Activated T-cell treated with anti-CD3 and anti-CD28 coated beads, Interleukin-2, amount 50 U/mL, for 72 hours (primary cell): Measurements from ENCODE around the gene GNG11. TPM values are rescaled to one million over a fixed set of nuclear protein-coding genes. Genes with fewer than 3 reads are reported as not detected.

ENCODE experiments used
- ATAC-seq, 2 donors: fragments of 150-1000 bp; cut with Tn5 transposase; replicated peaks in 1 of 2; 2 replicates each; pipeline ENCODE4 v1.10.0; 2021; ENCODE audit warnings: moderate library complexity in 2 of 2, mild to moderate bottlenecking in 1 of 2
- DNase-seq, 2 donors: peaks; one replicate each; pipeline ENCODE4 v3.0.0; 2021 to 2022; ENCODE audit warnings: mixed read lengths in 1 of 2
- H3K27ac Mint-ChIP-seq: one replicate; pipeline ENCODE4 v1.8.0; 2022; ENCODE audit warnings: mild to moderate bottlenecking, moderate library complexity, mixed read lengths
- H3K27me3 Mint-ChIP-seq: one replicate; pipeline ENCODE4 v1.8.0; 2022; ENCODE audit warnings: low read depth, mixed read lengths
- H3K36me3 Mint-ChIP-seq, 2 donors: one replicate each; pipeline ENCODE4 v1.8.0; 2022; ENCODE audit warnings: mixed read lengths in 2 of 2, mild to moderate bottlenecking in 1 of 2; ENCODE audit not compliant: insufficient read depth in 2 of 2
- H3K4me1 Mint-ChIP-seq: one replicate; pipeline ENCODE4 v1.8.0; 2022; ENCODE audit warnings: low read depth, mixed read lengths
- H3K4me3 Mint-ChIP-seq, 2 donors: one replicate each; pipeline ENCODE4 v1.8.0; 2022; ENCODE audit warnings: mild to moderate bottlenecking in 2 of 2, mixed read lengths in 2 of 2, moderate library complexity in 2 of 2
- H3K9me3 Mint-ChIP-seq, 2 donors: one replicate each; pipeline ENCODE4 v1.8.0; 2022; ENCODE audit warnings: mixed read lengths in 2 of 2
- total RNA-seq, 2 donors: library from RNA; stranded (reverse); gene quantifications; one replicate each; pipeline ENCODE4 v1.2.3, GENCODE V29; 2022

GNG11 gene
- total RNA-seq, 2 donors from 2014 or later, result not detected

DNA sequence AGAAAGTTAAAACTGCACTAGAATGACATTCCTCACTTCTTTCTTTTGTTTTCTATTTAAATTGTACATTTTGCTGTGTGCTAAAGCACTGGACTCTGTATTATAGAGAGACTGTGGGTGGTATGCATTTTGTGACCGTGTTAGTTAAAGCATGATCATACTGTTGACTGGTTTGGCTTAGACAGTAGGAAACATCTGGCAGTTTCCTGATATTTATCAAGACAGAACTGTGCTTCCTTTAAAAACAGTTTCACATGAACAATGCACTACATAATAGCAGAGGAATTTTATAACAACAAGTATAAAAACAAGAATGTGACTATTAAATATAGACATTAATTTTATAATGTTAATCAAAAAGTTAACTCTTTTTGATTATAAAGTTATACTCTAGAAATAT lies 23.1 kb downstream of the GNG11 start:
- Mint-ChIP-seq H3K9me3 (no peaks in the 10 kb centered on the region), H3K27ac (no peak overlapping the region), H3K27me3 (peaks cover 11% of the 10 kb centered on the region), H3K4me1 (no peaks in the 10 kb centered on the region), H3K36me3 (no peaks in the 10 kb centered on the region), H3K4me3 (no peak overlapping the region)
- DNase-seq (no peak), ATAC-seq (no peak)

DNA sequence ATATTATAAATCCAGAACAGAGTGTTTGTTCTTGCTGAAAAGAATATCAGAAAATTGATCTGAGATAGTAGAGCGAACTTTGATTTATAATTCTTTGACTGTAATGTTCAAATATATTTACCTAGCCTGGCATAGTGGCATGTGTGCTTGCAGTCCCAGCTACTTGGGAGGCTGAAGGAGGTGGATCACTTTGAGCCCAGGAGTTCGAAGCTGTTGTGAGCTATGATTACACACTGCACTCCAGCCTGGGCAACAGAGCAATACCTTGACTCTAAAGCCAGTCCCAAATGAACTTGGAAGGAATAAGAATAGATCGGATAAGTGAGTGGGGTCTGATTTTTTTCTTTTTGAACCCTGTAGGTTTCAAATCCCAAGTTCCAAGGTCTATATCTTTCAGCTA lies 23.5 kb downstream of the GNG11 start:
- H3K4me3 Mint-ChIP-seq, result no peak overlapping the region
- ATAC-seq, result no peak
- no peaks in the 10 kb centered on the region for H3K9me3 Mint-ChIP-seq
- no peaks in the 10 kb centered on the region for H3K36me3 Mint-ChIP-seq
- no peak for DNase-seq
- H3K27me3 Mint-ChIP-seq, result peaks cover 11% of the 10 kb centered on the region
- H3K4me1 Mint-ChIP-seq, result no peaks in the 10 kb centered on the region
- no peak overlapping the region for H3K27ac Mint-ChIP-seq

DNA sequence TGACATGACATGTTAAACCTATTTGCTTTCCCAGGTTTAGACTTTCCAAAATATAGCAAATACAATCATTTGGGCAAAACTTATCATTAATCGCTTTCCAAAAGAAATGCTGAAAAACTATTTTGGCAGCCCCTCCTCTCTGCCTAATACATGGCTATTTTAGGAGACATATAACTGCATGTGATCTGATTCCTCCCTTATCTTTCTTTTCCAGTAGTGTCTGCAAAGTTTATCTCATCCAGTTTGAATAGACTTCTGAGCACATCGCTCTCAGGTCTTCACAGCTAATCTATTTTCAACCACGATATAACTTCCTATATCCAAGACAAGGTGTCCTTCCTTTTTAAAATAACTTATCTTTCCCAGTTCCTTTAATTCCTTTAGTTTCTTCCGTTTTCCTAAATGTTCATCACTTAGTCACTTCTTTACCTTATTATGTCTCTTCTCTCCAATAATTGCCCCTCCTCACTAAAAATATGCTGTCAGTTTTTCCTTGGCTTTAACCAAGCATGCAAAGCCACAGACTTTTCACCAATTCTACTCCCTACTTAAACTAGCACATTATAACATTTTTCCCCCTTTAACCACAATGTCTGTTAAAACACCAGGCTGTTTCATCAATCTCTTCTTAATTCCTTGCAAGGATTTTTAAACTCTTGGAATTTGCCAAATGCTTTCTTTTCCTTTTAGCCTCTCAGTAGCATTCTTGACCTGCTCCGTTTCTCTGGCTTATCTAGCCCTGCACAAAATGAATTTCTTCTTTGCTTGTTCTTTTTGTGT lies 24.4 kb downstream of the GNG11 start:
- Mint-ChIP-seq H3K27me3 (peaks cover 7% of the 10 kb centered on the region), H3K36me3 (no peaks in the 10 kb centered on the region), H3K27ac (no peak overlapping the region), H3K4me1 (no peaks in the 10 kb centered on the region), H3K4me3 (no peak overlapping the region), H3K9me3 (no peaks in the 10 kb centered on the region)
- ATAC-seq (no peak), DNase-seq (no peak)

DNA sequence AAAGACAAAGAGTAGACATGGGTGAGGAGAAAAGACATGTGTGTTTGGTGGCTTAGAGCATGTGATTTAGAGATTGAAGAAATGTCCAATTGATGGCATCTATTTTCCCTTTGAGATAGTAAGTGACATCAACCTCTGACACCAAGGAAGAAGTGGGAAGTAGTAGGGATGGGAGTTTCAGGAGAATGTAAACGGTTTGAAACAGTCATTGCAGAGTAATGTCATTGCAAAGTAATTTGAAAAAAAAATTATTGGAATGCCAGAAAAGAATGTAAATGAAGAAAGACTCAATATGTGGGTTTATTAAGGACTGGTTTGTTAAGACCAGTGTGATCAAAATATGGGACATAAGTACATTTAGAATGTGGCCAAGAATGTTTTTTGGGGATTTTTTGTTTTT lies 26.6 kb downstream of the GNG11 start:
- no peak for ATAC-seq
- Mint-ChIP-seq H3K4me1 (no peaks in the 10 kb centered on the region), H3K9me3 (peaks cover 0 to 2% of the 10 kb centered on the region in 2 donors), H3K27ac (no peak overlapping the region), H3K4me3 (no peak overlapping the region), H3K36me3 (no peaks in the 10 kb centered on the region), H3K27me3 (peaks cover 6% of the 10 kb centered on the region)
- no peak for DNase-seq

DNA sequence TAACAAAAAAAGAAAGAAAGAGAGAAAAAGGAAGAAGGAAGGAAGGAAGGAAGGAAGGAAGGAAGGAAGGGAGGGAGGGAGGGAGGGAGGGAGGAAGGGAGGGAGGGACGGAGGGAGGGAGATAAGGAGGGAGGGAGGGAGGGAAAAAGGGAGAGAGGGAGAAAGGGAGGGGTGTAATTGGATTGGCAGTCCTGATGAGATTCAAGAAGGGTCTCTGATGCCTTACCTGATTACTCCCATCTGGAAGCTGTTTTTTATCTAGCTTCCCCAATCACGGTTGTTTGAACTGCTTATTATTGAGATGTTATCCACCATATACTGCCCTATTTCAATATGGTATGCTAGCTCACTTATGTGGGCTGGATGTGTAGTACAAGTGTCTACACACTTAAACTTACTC lies 27.3 kb downstream of the GNG11 start:
- no peak for DNase-seq
- no peak for ATAC-seq
- Mint-ChIP-seq H3K9me3 (peaks cover 0 to 2% of the 10 kb centered on the region in 2 donors), H3K27ac (no peak overlapping the region), H3K36me3 (no peaks in the 10 kb centered on the region), H3K4me1 (no peaks in the 10 kb centered on the region), H3K27me3 (peaks cover 4% of the 10 kb centered on the region), H3K4me3 (no peak overlapping the region)

DNA sequence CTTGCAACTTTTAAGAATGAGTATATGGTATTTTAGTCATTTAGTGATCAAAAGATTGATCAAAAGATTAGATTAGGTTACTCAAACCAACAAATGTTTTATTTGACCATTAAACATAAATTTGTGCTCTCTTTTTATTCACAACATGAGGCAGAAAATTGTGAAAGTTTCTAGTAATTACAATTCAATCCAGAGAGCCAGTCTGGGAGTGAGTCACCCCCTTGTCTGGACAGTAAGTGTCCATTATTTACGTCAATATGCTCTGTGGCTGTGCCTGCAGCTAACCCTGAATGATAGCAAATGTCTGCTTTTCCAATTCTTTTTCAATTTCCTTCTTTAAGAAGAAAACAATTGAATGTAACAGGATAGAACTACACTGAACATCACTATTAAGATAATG lies 27.9 kb downstream of the GNG11 start:
- Mint-ChIP-seq H3K9me3 (peaks cover 0 to 2% of the 10 kb centered on the region in 2 donors), H3K27me3 (no peaks in the 10 kb centered on the region), H3K27ac (no peak overlapping the region), H3K4me3 (no peak overlapping the region), H3K4me1 (no peaks in the 10 kb centered on the region), H3K36me3 (no peaks in the 10 kb centered on the region)
- ATAC-seq, result no peak
- no peak for DNase-seq

DNA sequence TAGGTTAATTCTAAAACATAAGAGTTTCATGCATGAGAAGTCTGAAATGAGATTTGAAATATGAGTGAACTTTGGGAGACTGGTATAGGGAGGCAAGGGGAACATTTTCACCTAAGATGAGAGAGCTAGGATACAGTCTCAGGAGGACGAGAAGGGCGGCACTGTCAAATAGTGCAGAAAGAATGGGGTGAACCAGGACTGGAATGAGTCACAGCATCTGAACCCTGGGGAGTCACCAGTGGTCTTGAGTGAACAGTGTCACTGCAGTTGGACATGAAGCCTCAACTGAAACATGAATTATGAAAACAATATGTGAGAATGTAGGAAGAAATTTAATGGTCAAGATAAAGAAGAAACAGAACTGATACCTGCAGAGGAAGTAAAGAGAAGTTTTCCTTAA lies 33.8 kb downstream of the GNG11 start:
- ATAC-seq, result no peak
- H3K4me1 Mint-ChIP-seq, result no peaks in the 10 kb centered on the region

DNA sequence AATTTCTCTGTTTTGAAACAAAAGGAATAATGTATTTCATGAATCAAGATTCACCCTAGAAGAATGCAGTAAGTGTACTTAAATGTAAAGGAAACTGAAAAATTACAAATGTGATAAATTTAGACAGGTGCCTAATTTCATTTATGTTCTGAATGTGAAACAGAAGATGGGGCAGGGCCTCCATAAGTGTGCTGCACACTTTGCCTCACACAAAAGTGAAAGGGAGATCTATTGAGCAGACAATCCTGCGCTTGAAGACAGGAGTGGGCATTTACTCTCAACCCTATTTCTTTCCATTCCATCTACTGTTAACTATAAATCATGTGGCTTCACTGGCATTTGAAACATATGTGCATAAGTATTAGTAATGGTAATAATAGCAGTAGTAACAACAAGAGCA lies 36.2 kb downstream of the GNG11 start:
- no peaks in the 10 kb centered on the region for H3K4me1 Mint-ChIP-seq
- no peak overlapping the region for H3K27ac Mint-ChIP-seq
- peaks cover 0 to 2% of the 10 kb centered on the region in 2 donors for H3K9me3 Mint-ChIP-seq
- H3K4me3 Mint-ChIP-seq, result no peak overlapping the region
- H3K27me3 Mint-ChIP-seq, result no peaks in the 10 kb centered on the region
- ATAC-seq (no peak), DNase-seq (no peak)
- H3K36me3 Mint-ChIP-seq, result no peaks in the 10 kb centered on the region

More for the DNA sequence above, 33.8 kb downstream of the GNG11 start:
- Mint-ChIP-seq H3K9me3 (peaks cover 0 to 2% of the 10 kb centered on the region in 2 donors), H3K4me3 (no peak overlapping the region), H3K36me3 (no peaks in the 10 kb centered on the region), H3K27ac (no peak overlapping the region), H3K27me3 (no peaks in the 10 kb centered on the region)
- DNase-seq, result no peak

DNA sequence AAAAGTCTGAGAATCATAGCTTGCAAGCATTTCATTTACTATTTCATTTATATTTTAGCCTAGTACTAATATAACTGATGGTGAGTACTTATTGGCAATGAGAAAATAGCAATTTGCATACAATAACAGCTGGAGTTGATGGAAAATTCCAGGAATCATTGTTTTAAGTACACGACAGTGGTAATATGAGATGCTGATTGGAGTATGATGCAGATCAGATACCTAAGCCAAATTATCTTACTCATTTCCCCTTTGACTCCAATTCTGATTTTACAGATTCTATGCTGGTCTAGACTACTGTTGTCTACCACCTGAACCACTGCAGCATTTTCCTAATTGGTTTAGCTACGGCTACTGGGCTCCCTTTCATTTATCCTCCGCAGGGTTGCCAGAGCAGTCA lies 36.7 kb downstream of the GNG11 start:
- Mint-ChIP-seq H3K36me3 (no peaks in the 10 kb centered on the region), H3K27me3 (no peaks in the 10 kb centered on the region), H3K9me3 (no peaks in the 10 kb centered on the region), H3K4me3 (no peak overlapping the region), H3K4me1 (no peaks in the 10 kb centered on the region), H3K27ac (no peak overlapping the region)
- ATAC-seq (no peak), DNase-seq (no peak)

DNA sequence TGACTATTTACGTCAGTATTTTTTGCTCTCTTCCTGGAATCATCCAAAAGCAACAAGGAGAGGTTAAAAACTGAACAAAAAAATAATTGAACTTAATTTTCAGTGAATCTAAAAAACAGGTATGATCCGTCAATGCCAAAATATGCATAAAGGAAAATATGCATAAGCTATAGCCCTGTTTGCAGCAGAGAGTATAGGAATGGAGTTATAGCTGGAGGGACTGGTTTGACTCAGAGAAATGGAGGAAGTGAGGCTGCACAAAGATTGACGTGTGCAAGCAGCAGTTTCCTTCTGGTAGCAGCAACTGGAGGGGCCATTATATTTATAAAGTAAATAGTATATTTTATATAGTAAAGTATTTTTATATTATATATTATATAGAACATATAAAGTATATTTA lies 37.1 kb downstream of the GNG11 start:
- Mint-ChIP-seq H3K4me1 (no peaks in the 10 kb centered on the region), H3K27ac (no peak overlapping the region), H3K27me3 (no peaks in the 10 kb centered on the region), H3K9me3 (no peaks in the 10 kb centered on the region), H3K36me3 (no peaks in the 10 kb centered on the region), H3K4me3 (no peak overlapping the region)
- no peak for ATAC-seq
- no peak for DNase-seq

DNA sequence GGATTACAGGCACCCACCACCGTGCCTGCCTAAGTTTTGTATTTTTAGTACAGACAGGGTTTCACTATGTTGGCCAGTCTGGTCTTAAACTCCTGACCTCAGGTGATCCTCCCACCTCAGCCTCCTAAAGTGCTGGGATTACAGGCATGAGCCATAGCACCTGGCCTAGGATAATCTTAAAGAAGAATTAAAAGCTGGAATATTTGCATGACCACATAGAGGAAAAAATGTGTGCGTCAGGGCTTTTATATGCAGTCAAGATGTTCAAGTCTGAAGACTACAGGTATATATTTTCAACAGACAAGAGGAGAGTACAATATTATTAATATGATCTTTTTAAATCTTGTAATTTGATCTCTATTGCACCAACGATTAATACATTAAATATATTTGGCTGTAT lies 39.5 kb downstream of the GNG11 start:
- Mint-ChIP-seq H3K27me3 (no peaks in the 10 kb centered on the region), H3K27ac (no peak overlapping the region), H3K36me3 (no peaks in the 10 kb centered on the region), H3K4me3 (no peak overlapping the region), H3K9me3 (no peaks in the 10 kb centered on the region), H3K4me1 (no peaks in the 10 kb centered on the region)
- no peak for ATAC-seq
- DNase-seq, result no peak

DNA sequence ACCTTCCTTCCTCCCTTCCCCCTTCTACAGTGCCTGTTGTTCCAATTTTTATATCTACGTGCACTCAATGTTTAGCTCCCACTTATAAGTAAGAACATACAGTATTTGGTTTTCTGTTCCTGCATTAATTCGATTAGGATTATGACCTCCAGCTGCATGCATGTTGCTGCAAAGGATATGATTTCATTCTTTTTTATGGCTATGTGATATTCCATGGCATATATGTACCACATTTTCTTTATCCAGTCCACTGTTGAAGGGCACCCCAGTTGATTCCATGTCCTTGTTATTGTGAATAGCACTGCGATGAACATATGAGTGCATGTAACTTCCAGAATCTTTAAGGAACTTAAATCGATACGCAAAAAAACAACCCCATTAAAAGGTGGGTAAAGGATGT lies 42.7 kb downstream of the GNG11 start:
- Mint-ChIP-seq H3K9me3 (no peaks in the 10 kb centered on the region), H3K27ac (no peak overlapping the region), H3K4me3 (no peak overlapping the region), H3K27me3 (no peaks in the 10 kb centered on the region), H3K4me1 (no peaks in the 10 kb centered on the region), H3K36me3 (peaks cover 0 to 1% of the 10 kb centered on the region in 2 donors)
- DNase-seq (no peak), ATAC-seq (no peak)

DNA sequence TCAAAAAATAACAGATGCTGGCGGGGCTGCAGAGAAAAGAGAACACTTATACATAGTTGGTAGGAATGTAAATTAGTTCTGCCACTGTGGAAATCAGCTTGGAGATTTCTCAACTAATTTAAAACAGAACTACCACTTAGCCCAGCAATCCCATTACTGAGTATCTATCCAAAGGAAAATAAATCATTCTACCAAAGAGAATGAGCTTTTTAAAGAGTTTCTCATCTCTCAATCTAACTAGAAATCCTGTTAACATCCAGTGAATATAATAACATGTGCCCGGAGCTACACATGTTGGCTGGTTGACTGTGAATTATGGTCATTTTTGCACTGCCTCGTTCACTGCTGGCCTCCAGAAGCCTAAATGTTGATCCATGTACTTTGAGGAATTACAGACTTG lies 43.3 kb downstream of the GNG11 start:
- Mint-ChIP-seq H3K27ac (no peak overlapping the region), H3K4me3 (no peak overlapping the region), H3K36me3 (peaks cover 0 to 1% of the 10 kb centered on the region in 2 donors), H3K9me3 (no peaks in the 10 kb centered on the region), H3K27me3 (no peaks in the 10 kb centered on the region), H3K4me1 (no peaks in the 10 kb centered on the region)
- no peak for ATAC-seq
- no peak for DNase-seq

DNA sequence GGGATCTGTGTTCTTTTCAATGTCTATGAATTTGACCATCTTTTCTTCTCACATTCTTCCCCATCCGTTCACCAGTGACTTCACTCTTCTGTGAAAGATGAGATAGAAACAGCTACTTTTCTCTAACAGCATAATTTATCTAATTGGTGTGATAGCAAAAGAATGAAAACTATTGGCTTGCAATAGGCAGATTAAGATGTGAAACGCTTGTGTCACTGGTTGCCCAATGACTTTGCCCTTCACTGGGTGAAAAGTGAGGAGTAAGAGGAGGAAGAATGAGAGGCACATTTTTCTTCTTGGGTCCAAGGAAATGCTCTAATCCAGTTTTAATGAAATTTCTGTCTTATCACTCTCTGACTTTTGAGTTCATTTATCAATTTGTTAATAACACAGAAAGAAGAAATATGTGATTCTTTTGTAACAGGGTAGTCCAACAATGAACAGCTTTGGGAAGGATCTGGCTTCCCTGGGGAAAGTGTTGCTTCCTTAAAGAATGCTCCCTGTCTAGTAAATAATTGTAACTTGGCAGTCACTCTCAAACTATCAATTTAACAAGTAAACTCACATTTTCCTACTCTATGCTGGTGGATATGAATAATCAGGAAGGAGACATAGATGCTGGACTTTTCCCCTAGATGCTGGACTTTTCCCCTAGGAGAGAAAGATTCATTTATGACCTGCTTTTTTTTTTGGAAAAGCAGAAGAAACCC lies 47.5 kb downstream of the GNG11 start:
- H3K27ac Mint-ChIP-seq, result no peak overlapping the region
- no peak overlapping the region for H3K4me3 Mint-ChIP-seq
- DNase-seq (no peak), ATAC-seq (no peak)
- H3K27me3 Mint-ChIP-seq, result no peaks in the 10 kb centered on the region
- H3K4me1 Mint-ChIP-seq, result no peaks in the 10 kb centered on the region
- H3K36me3 Mint-ChIP-seq, result peaks cover 0 to 1% of the 10 kb centered on the region in 2 donors
- H3K9me3 Mint-ChIP-seq, result no peaks in the 10 kb centered on the region
